Metanephros (tissue), 1 donor: ENCODE data around the gene LAT. TPM values are rescaled to one million over a fixed set of nuclear protein-coding genes. Genes with fewer than 3 reads are reported as not detected.

Experiments
- total RNA-seq: library from RNA; depleted of rRNA; stranded (reverse); fragments of >200 nt; gene quantifications from one replicate; pipeline ENCODE4 v1.2.3, GENCODE V29; 2014

Gene LAT, protein sequence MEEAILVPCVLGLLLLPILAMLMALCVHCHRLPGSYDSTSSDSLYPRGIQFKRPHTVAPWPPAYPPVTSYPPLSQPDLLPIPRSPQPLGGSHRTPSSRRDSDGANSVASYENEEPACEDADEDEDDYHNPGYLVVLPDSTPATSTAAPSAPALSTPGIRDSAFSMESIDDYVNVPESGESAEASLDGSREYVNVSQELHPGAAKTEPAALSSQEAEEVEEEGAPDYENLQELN
- 5.4 TPM for total RNA-seq

DNA sequence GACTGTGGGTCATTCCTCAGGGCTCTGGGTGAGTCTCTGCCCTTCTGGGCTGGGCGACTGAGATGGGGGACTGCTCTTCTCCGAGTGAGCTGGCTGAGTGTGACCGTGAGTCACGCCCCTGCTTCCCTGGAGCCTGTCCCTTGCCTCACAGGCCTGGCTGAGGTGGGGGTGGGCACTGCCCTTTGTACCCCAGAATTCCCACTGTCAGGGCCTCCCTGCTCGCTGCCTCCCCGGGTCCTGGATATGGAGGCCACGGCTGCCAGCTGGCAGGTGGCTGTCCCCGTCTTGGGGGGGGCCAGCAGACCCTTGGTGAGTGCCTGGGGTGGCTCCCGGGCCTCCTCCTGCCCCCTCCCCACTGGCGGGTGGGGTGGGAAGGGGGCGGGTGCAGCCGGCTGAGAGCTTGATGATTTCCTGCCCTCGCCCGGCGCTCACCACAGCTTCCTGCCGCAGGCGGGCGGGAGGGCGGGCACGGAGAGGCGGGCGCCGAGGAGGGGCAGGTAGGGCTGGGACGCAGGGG, at the start of gene LAT:
Gene LAT, plus strand, starts transcription at position 434 of the 517 bp plus-strand sequence. CDS start 366 bp downstream, outside the sequence.

DNA sequence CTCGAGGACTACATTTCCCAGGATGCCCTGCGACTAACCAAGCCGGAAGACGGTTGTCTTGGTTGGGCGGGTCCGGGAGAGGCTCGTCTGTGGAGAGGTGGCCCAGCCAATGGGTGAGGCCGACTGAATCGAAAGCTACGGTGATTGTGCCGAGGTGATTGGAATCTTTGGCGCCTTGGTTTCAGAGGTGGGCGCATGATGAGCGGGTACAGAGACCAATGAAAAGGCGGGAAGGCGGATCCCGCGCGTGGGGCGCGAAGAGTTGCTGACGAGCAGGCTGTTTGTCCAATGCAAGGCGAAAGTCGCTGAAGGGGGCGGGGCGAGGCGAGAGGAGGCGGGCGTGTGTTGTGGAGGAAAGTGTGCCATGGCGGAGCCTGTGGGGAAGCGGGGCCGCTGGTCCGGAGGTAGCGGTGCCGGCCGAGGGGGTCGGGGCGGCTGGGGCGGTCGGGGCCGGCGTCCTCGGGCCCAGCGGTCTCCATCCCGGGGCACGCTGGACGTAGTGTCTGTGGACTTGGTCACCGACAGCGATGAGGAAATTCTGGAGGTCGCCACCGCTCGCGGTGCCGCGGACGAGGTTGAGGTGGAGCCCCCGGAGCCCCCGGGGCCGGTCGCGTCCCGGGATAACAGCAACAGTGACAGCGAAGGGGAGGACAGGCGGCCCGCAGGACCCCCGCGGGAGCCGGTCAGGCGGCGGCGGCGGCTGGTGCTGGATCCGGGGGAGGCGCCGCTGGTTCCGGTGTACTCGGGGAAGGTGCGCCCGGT, 34.0 kb upstream of the LAT start, which contains the start of gene NFATC2IP:
Gene NFATC2IP, plus strand, starts transcription at position 290 of the 762 bp plus-strand sequence. Its CDS starts 75 bp downstream, at position 365.

DNA sequence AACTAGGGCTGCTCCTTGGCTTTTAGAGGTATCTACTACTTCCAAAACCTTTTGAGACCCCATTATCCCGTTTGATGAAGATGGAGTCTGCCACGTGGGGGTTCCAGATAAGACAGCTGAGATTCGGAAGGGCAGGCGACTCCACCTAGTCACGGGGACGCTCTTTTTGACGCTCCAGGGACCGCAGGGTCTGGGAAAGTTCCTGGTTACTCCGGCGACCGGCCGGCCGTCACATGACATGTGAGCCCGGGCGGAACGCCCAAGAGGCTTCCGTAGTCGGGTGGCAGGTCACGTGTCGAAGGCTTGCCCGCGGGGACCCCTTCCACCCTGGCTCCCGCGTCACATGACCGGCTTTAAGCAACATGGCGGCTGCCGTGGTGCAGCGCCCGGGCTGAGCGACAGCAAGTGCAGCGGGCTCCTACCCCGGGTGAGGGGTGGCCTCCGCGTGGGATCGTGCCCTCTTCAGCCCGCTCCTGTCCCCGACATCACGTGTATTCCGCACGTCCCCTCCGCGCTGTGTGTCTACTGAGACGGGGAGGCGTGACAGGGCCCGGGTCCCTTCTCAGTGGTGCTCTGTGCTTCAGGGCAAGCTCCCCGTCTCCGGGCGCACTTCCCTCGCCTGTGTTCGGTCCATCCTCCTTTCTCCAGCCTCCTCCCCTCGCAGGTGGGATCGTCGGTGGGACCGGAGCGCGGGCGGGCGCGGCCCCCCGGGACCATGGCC, 10.3 kb upstream of the LAT start, which contains the start of gene SPNS1:
Gene SPNS1, plus strand, starts transcription at position 342 of the 721 bp plus-strand sequence. Its CDS starts 374 bp downstream, at position 716.

Other genes starting within 250 kb of the LAT start
- gene NPIPB9, start 233.3 kb upstream of the LAT start, total RNA-seq: 2.9 TPM
- gene ATXN2L, start 162.1 kb upstream of the LAT start, total RNA-seq: 57.9 TPM
- 134 TPM for gene TUFM, start 138.7 kb upstream of the LAT start, total RNA-seq
- 35.4 TPM for gene SH2B1, start 121.2 kb upstream of the LAT start, total RNA-seq
- gene ATP2A1, start 106.6 kb upstream of the LAT start, total RNA-seq: 157 TPM
- 39.3 TPM for gene RABEP2, start 59.8 kb upstream of the LAT start, total RNA-seq
- gene CD19, start 53.1 kb upstream of the LAT start, total RNA-seq: 1.6 TPM
- gene NFATC2IP, start 34.1 kb upstream of the LAT start, total RNA-seq: 27.7 TPM
- 45.5 TPM for gene SPNS1, start 10.3 kb upstream of the LAT start, total RNA-seq